ENCODE data around the gene SERGEF. TPM values are rescaled to one million over a fixed set of nuclear protein-coding genes. Genes with fewer than 3 reads are reported as not detected.

SERGEF gene
- total and polyA plus RNA-seq, 10 of the 15 experiments (the other 5 are each of a cell fraction or from before 2014, with no cell fraction given), result 14.6 to 27.8 (median 22.4) TPM

DNA sequence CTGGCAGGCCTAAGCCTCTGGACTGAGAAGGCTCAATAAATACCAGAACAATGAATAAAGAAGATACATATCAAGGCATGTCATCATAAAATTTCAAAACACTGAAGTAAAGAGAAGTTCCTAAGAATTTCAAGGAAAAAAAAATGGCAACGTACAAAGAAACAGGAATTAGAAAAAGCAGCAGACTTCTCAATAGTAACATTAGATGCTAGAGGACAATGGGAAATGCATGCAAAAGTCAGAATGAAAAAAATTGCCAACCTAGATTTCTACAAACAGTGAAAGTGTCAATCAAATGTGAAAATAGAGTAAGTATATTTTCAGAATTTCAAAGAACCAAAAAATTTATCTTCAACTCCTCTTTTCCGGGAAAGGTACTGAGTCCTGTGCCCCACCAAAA is 153.3 kb downstream of the SERGEF start:
- no peaks in the 10 kb centered on the region for H3K9me3 ChIP-seq (replicated peaks; ENCODE audit: control insufficient read depth, insufficient read depth, low read length)
- no peak for DNase-seq (ENCODE audit: low read depth, low spot score)
- in situ Hi-C loops (cut with MboI) (no loop called here), intact Hi-C loops (cut with micrococcal nuclease; ENCODE audit: unreplicated experiment) (no loop called here)
- H3K4me3 ChIP-seq, result no peak overlapping the region
- SMC1A ChIA-PET (ENCODE audit: uncharacterized antibody, unreplicated experiment), result interaction anchor here (0.5 kb wide), 1 partner anchor 16 kb away, joined by 3 read pairs; no protein-coding TSS in a partner anchor
- H3K9ac ChIP-seq (ENCODE audit: control insufficient read depth, insufficient read depth, low read length), result no peak overlapping the region
- FAIRE-seq, result no peak
- no peak overlapping the region for H2AFZ ChIP-seq (ENCODE audit: control insufficient read depth, low read depth, low read length)
- no peak overlapping the region for H3K4me2 ChIP-seq (ENCODE audit: control insufficient read depth, insufficient read depth)
- no TSS peak for BruUV-seq (replicated peaks)
- TF ChIP-seq CBX5 (IDR thresholded peaks at IDR 0.05; ENCODE audit: low read depth), result 0 out of 2 replicates have a peak, but pooled peaks have one; percentile 60
- TF ChIP-seq TAF1 (IDR thresholded peaks at IDR 0.05; ENCODE audit: borderline replicate concordance, low read depth, low read length), result no peak
- no peak overlapping the region for H3K27ac ChIP-seq (ENCODE audit: control insufficient read depth, insufficient read depth)
- ATAC-seq, result no peak
- WGBS (ENCODE audit: insufficient coverage, insufficient replicate concordance, low lambda C conversion rate, missing lambda C conversion rate), result 100% methylated on average over 2 of the region's 2 CpGs
- POLR2A ChIA-PET, result no interaction called here
- RAD21 ChIA-PET (ENCODE audit: unreplicated experiment), result no interaction called here
- H3K79me2 ChIP-seq (ENCODE audit: control insufficient read depth, insufficient read depth, low read length), result no peaks in the 10 kb centered on the region
- H3K36me3 ChIP-seq (ENCODE audit: control insufficient read depth in 2 of 2, insufficient read depth in 2 of 2, low read length in 1 of 2), result no peaks in the 10 kb centered on the region
- H3K4me1 ChIP-seq (ENCODE audit: control insufficient read depth, insufficient read depth, low read length), result peaks cover 5% of the 10 kb centered on the region
- H4K20me1 ChIP-seq (ENCODE audit: control insufficient read depth, insufficient read depth), result no peaks in the 10 kb centered on the region
- no peaks in the 10 kb centered on the region for H3K27me3 ChIP-seq (replicated peaks in 1 of 2; ENCODE audit: control insufficient read depth in 2 of 2, insufficient read depth in 2 of 2, low read length in 1 of 2)
- CTCF ChIA-PET, result interaction anchor here (1.5 kb wide), 1 partner anchor 11 kb away, joined by 4 read pairs; no protein-coding TSS in a partner anchor

- Histone ChIP-seq H3K4me1 (ENCODE audit: control insufficient read depth, insufficient read depth, low read length) (peaks cover 8% of the 10 kb centered on the region), H3K79me2 (ENCODE audit: control insufficient read depth, insufficient read depth, low read length) (no peaks in the 10 kb centered on the region), H3K27me3 (replicated peaks in 1 of 2; ENCODE audit: control insufficient read depth in 2 of 2, insufficient read depth in 2 of 2, low read length in 1 of 2) (no peaks in the 10 kb centered on the region), H3K9me3 (replicated peaks; ENCODE audit: control insufficient read depth, insufficient read depth, low read length) (no peaks in the 10 kb centered on the region), H3K27ac (ENCODE audit: control insufficient read depth, insufficient read depth) (no peak overlapping the region), H4K20me1 (ENCODE audit: control insufficient read depth, insufficient read depth) (no peaks in the 10 kb centered on the region), H3K4me2 (ENCODE audit: control insufficient read depth, insufficient read depth) (no peak overlapping the region), H2AFZ (ENCODE audit: control insufficient read depth, low read depth, low read length) (no peak overlapping the region), H3K36me3 (ENCODE audit: control insufficient read depth in 2 of 2, insufficient read depth in 2 of 2, low read length in 1 of 2) (no peaks in the 10 kb centered on the region), H3K9ac (ENCODE audit: control insufficient read depth, insufficient read depth, low read length) (no peak overlapping the region), H3K4me3 (no peak overlapping the region)
- no TSS peak for BruUV-seq (replicated peaks)
- TF ChIP-seq DPF2 (IDR thresholded peaks at IDR 0.05), result no peak
- TF ChIP-seq HSF1 (IDR thresholded peaks at IDR 0.05; ENCODE audit: low read depth, low read length), result no peak
- DNase-seq (ENCODE audit: low read depth, low spot score), result no peak
- ChIA-PET RAD21 (ENCODE audit: unreplicated experiment) (no interaction called here), POLR2A (no interaction called here), SMC1A (ENCODE audit: uncharacterized antibody, unreplicated experiment) (no interaction called here), CTCF (interaction anchor here (0.9 to 1.3 kb wide), 3 partner anchors 9 to 124 kb away, joined by 3 to 5 read pairs (median 4); no protein-coding TSS in a partner anchor)
- intact Hi-C loops (cut with micrococcal nuclease; ENCODE audit: unreplicated experiment), result no loop called here
- 54% methylated on average over 4 of the region's 4 CpGs for WGBS (ENCODE audit: insufficient coverage, insufficient replicate concordance, low lambda C conversion rate, missing lambda C conversion rate)
- ATAC-seq, result no peak
- no peak for FAIRE-seq
- in situ Hi-C loops (cut with MboI), result no loop called here
These were observed 157.1 kb downstream of the SERGEF start for GRCh38 chr11:17855531-17856290.
